ENCODE measurements around the gene ZNF665. TPM values are rescaled to one million over a fixed set of nuclear protein-coding genes. Genes with fewer than 3 reads are reported as not detected.
"Not testable (repeated sequence)": the region's sequence is repeated elsewhere in the genome, so short reads cannot be mapped to it uniquely, and the experiment has no call there.

The ZNF665 gene
- polyA plus RNA-seq (2012; ENCODE audit: missing spikeins), result 3.8 TPM

DNA sequence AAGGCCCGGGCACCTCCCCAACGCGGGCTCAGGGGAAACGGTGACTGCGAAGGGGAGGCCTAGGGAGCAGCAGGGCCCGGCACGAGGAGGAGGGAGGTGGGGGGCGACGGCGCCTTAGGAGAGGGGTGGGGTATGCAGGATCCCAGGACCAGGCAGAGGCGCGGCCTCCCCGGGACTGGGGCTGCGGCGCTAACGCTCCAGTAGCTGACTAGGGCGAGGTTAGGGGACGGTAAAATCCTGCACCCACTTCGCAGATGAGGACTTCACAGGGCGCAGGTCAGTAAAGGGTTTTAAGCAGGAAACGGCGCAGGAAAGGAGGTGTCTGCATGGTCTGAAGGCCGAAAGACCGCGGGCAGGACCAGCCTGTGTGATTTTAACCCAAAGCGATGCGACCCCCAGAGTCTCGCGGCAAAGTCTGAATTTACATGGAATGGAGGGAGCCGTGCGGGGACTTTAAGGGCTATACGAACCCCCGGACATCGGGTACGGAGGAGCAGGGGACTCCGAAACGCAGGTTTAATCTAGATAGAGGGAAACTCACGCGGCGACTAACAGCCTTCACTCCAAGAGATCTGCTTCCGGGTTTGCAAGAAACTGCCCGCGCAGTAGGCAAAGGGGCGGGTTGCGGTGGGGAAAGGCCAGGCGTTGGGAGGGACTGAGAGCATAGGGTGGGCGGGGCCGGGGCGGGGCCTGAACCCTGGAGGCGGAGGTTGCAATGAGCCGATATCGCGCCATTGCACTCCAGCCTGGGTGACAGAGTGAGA is at the start of gene ZNF665:
TSS of gene ZNF665 (minus strand) at position 588 of the 764 bp plus-strand sequence. CDS start 10,460 bp downstream, outside the sequence.
- peak; percentile 43 for DNase-seq (ENCODE audit: insufficient read length)
- TF ChIP-seq POLR2AphosphoS5 (IDR thresholded peaks at IDR 0.05; ENCODE audit: low read depth, low read length), result peak; percentile 71; the same call in 1 of the 2 replicates
- peak; percentile 73 for TF ChIP-seq POLR2A (IDR thresholded peaks at IDR 0.05; ENCODE audit: low read depth, low read length)
- peak; percentile 75; the same call in 1 of the 2 replicates for TF ChIP-seq TAF1 (IDR thresholded peaks at IDR 0.05; ENCODE audit: borderline replicate concordance, low read depth, low read length)
- peak; percentile 14 for FAIRE-seq

DNA sequence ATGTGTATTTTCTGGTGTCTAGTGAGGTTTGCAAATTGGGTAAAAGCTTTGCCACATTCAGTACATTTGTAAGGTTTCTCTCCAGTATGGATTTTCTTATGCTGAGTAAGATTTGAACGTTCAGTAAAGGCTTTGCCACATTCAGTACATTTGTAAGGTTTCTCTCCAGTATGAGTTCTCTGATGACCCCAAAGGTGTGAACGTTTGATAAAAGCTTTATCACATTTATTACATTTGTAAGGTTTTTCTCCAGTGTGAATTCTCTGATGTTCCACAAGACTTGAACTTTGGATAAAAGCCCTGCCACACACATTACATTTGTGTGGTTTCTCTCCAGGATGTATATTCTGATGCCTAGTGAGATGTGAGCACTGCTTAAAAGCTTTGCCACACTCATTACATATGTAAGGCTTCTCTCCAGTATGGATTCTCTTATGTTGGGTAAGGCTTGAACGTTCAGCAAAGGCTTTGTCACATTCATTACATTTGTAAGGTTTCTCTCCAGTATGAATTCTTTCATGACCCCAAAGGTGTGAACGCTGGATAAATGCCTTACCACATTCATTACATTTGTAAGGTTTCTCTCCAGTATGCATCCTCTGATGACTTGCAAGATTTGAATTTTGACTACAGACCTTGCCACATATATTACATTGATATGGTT is 44.1 kb upstream of the ZNF665 start:
- FAIRE-seq, result no peak
- TF ChIP-seq POLR2A (IDR thresholded peaks at IDR 0.05; ENCODE audit: low read depth, low read length) (no peak), POLR2AphosphoS5 (IDR thresholded peaks at IDR 0.05; ENCODE audit: low read depth, low read length) (no peak), TAF1 (IDR thresholded peaks at IDR 0.05; ENCODE audit: borderline replicate concordance, low read depth, low read length) (no peak)
- DNase-seq (ENCODE audit: insufficient read length), result no peak

DNA sequence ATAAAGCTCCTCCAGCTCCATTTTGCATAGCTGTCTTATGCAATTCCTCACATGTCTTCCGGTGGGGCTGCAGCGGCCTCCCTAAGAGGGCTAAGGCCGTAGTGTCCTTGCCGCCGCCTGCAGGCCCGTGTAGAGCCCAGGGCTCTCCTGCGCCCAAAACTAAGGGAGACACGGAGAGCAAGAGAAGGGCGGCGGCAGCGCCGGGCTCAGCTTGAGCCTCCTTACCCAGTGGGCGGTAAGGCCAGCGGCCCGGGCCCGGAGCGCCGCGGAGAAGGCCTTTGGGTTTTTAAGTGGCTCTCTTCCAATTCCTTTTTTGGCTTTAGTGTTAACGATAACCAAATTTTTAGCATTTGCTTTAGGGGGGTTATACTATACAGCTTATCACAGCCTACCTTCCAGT is 31.4 kb upstream of the ZNF665 start:
- DNase-seq (ENCODE audit: insufficient read length) (no peak), FAIRE-seq (no peak)
- TF ChIP-seq TAF1 (IDR thresholded peaks at IDR 0.05; ENCODE audit: borderline replicate concordance, low read depth, low read length), result no peak
- TF ChIP-seq POLR2A (IDR thresholded peaks at IDR 0.05; ENCODE audit: low read depth, low read length), result no peak
- no peak for TF ChIP-seq POLR2AphosphoS5 (IDR thresholded peaks at IDR 0.05; ENCODE audit: low read depth, low read length)

DNA sequence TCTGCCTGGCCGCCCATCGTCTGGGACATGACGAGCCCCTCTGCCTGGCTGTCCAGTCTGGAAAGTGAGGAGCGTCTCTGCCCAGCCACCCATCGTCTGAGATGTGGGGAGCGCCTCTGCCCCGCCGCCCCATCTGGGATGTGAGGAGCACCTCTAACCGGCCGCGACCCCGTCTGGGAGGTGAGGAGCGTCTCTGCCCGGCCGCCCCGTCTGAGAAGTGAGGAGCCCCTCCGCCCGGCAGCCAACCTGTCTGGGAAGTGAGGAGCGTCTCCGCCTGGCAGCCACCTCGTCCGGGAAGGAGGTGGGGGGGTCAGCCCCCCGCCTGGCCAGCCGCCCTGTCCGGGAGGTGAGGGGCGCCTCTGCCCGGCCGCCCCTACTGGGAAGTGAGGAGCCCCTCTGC is 29.6 kb upstream of the ZNF665 start:
- FAIRE-seq; DNase-seq (ENCODE audit: insufficient read length): not testable (repeated sequence)

DNA sequence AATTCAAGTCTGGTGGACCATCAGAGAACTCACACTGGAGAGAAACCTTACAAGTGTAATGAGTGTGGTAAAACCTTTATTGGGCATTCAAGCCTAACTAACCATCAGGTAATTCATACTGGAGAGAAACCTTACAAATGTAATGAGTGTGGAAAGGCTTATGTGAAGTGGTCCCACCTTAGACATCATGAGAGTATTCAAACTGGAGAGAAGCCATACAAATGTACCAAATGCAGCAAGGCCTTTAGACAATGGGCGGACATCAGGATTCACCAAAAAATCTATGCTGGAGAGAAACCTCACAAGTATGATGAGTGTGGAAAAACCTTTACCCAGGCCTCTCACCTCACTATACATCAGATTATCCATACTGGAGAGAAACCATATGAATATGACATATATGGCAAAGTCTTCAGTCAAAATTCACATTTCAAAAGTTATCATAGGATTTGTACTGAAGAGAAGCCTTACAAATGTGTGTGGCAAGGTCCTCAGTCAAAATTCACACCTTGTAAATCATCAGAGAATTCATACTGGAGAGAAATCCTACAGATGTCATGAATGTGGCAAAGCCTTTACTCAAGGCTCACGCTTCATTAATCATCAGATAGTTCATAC is 19.7 kb upstream of the ZNF665 start:
- FAIRE-seq, result no peak
- no peak for TF ChIP-seq TAF1 (IDR thresholded peaks at IDR 0.05; ENCODE audit: borderline replicate concordance, low read depth, low read length)
- TF ChIP-seq POLR2A (IDR thresholded peaks at IDR 0.05; ENCODE audit: low read depth, low read length), result no peak
- no peak for TF ChIP-seq POLR2AphosphoS5 (IDR thresholded peaks at IDR 0.05; ENCODE audit: low read depth, low read length)
- DNase-seq (ENCODE audit: insufficient read length), result no peak

DNA sequence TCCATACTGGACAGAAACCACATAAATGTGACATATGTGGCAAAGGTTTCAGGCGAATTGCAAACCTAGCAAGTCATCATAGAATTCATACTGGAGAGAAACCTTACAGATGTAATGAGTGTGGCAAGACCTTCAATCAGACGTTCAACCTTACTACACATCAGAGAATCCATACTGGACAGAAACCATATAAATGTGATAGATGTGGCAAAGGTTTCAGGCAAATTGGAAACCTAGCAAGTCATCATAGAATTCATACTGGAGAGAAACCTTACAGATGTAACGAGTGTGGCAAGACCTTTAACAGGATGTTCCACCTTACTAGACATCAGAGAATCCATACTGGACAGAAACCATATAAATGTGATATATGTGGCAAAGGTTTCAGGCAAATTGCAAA is 18.4 kb upstream of the ZNF665 start:
- DNase-seq (ENCODE audit: insufficient read length); FAIRE-seq: not testable (repeated sequence)

DNA sequence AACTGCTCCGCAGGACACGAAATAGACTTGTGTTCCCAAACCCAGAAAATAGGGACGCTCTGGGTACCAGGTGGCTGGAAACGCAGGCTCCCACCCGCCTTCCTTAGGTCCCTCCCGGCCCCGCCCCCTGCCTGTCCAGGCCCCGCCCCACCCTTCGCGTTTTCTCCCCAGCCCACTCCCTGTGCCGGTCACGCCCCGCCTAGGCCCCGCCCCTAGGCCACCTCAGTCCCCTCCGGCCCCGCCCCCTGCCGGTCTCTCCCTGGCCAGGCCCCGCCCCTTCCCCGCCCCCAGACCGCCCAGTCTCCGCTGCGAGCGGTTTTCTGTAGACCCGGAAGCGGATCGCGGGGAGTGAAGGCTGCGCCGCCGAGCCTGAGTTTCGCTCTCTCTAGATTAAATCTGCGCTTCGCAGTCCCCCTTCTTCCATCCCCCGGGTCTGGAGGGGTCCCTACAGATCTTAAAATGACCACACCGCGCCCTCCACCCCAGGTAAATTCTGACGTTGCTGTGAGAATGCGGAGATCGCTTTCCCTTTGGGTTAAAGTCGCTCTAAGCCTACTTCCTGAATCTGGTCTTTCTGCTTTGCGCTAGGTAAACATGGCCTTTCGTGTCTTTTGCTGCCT is 3.7 kb upstream of the ZNF665 start:
- DNase-seq (ENCODE audit: insufficient read length) (peak; percentile 91), FAIRE-seq (peak; percentile 82)
- TF ChIP-seq TAF1 (IDR thresholded peaks at IDR 0.05; ENCODE audit: borderline replicate concordance, low read depth, low read length), result peak; percentile 63; the same call in 1 of the 2 replicates
- peak; percentile 81; the same call in 1 of the 2 replicates for TF ChIP-seq POLR2A (IDR thresholded peaks at IDR 0.05; ENCODE audit: low read depth, low read length)
- TF ChIP-seq POLR2AphosphoS5 (IDR thresholded peaks at IDR 0.05; ENCODE audit: low read depth, low read length), result peak; percentile 78

DNA sequence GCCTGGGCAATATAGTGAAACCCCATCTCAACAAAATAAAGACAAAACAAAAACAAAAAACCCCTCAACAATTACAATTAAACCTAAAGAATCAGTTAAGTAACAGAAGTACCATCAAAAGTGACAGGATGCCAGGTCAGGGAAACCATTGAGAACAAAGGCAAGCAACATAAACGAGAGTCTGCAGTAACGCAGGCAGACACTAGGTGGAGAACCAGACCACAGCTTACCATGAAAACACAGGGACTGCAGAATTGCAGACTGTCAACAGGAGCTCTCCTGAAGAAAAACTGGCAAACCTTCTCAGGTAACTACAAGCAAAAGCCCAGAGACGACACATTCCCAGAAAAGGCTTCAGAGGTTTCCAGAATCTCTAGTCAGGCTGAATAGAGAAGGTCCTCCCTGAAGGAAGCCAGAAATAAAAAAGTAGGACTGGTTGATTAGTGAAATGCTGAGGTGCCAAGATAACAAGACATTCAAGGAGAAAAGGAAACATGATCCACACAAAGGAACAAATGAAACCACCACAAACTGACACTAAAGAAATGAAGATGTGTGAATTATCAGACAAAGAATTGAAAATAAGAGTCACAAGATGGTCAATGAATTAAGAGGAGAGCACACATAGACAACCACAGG is 2.2 kb upstream of the ZNF665 start:
- DNase-seq (ENCODE audit: insufficient read length) (peak; percentile 20), FAIRE-seq (peak; percentile 86)
- no peak for TF ChIP-seq TAF1 (IDR thresholded peaks at IDR 0.05; ENCODE audit: borderline replicate concordance, low read depth, low read length)
- no peak for TF ChIP-seq POLR2AphosphoS5 (IDR thresholded peaks at IDR 0.05; ENCODE audit: low read depth, low read length)
- no peak for TF ChIP-seq POLR2A (IDR thresholded peaks at IDR 0.05; ENCODE audit: low read depth, low read length)

DNA sequence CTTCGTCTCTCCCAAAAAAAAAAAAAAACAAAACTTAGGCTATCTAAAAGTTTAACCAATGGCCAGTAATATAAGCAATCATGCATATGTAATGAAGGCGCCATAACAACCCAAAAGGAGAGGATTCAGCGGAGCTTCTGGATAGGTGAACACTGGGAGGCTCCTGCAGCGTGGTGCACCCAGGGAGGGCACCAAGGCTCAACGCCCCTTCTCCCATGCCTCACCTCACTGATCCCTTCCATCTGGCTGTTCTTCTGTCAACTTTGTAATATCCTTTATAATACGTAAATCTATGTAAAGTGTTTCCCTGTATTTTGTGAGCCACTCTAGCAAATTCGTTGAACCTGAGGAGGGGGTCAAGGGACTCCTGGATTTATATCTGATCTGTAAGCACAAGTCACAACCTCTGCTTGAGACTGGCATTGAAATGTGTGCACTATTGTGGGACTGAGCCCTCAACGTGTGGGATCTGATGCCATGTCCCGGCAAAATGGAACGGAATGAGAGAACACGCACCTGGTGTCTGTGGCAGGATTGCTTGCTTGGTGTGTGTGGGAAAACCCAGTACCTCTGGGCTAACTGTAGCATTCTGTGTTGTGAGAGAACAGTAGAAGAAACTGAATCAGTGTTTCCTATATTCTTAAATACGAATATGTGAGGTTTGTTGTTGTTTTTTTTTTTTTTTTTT is 521 bp upstream of the ZNF665 start:
- no peak for DNase-seq (ENCODE audit: insufficient read length)
- FAIRE-seq, result no peak
- TF ChIP-seq POLR2AphosphoS5 (IDR thresholded peaks at IDR 0.05; ENCODE audit: low read depth, low read length) (no peak), TAF1 (IDR thresholded peaks at IDR 0.05; ENCODE audit: borderline replicate concordance, low read depth, low read length) (no peak), POLR2A (IDR thresholded peaks at IDR 0.05; ENCODE audit: low read depth, low read length) (no peak)

DNA sequence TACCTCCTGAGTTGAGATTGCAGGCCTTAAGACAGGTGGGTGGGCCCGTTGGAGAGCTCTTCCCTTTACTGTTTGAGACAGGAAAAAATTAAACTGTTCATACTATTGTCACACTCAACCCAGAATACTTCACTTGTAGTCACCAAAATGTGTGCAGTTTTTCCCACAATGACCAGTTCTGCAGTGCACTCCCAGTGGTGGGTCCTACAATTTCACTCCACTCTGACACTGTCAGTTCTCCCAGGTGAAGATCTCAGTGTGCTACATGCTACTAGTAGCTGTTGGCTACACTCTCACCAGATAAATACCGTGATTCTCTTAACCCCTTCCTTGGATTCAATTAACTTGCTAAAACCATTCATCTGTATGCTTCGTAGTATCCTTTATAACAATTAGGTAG is 2.9 kb downstream of the ZNF665 start:
- DNase-seq (ENCODE audit: insufficient read length), result no peak
- no peak for FAIRE-seq
- no peak for TF ChIP-seq POLR2A (IDR thresholded peaks at IDR 0.05; ENCODE audit: low read depth, low read length)
- no peak for TF ChIP-seq POLR2AphosphoS5 (IDR thresholded peaks at IDR 0.05; ENCODE audit: low read depth, low read length)
- no peak for TF ChIP-seq TAF1 (IDR thresholded peaks at IDR 0.05; ENCODE audit: borderline replicate concordance, low read depth, low read length)

DNA sequence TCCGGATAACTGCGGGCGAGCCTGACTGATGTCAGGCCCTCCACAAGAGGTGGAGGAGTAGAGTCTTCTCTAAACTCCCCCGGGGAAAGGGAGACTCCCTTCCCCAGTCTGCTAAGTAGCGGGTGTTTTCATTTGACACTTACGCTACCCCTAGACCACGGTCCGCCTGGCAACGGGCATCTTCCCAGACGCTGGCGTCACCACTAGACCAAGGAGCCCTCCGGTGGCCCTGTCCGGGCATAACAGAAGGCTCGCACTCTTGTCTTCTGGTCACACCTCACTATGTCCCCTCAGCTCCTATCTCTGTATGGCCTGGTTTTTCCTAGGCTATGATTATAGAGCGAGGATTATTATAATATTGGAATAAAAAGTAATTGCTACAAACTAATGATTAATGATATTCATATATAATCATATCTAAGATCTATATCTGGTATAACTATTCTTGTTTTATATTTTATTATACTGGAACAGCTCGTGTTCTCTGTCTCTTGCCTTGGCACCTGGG is 3.4 kb downstream of the ZNF665 start:
- DNase-seq (ENCODE audit: insufficient read length); FAIRE-seq: not testable (repeated sequence)

DNA sequence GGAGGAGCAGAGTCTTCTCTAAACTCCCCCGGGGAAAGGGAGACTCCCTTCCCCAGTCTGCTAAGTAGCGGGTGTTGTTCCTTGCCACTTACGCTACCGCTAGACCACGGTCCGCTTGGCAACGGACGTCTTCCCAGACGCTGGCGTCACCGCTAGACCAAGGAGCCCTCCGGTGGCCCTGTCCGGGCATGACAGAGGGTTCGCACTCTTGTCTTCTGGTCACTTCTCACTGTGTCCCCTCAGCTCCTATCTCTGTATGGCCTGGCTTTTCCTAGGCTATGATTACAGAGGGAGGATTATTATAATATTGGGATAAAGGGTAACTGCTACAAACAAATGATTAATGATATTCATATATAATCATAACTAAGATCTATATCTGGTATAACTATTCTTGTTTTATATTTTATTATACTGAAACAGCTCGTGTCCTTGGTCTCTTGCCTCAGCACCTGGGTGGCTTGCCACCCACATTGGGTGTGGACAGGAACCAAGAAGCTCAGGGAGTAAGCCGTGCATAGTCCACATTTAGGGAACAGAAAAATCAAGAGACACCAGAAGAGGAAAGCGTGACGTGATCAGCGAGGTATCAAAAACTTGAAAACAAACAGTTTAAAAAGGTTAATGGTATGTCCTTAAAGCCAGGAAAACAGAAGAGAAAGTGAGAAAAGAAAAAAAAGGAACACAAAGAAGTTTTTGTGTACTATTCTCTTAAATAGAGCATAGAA is 7.8 kb downstream of the ZNF665 start:
- DNase-seq (ENCODE audit: insufficient read length); FAIRE-seq: not testable (repeated sequence)

Data from GM12892 (cell line).